Measurements from ENCODE around the gene YIPF1.

The YIPF1 gene

DNA sequence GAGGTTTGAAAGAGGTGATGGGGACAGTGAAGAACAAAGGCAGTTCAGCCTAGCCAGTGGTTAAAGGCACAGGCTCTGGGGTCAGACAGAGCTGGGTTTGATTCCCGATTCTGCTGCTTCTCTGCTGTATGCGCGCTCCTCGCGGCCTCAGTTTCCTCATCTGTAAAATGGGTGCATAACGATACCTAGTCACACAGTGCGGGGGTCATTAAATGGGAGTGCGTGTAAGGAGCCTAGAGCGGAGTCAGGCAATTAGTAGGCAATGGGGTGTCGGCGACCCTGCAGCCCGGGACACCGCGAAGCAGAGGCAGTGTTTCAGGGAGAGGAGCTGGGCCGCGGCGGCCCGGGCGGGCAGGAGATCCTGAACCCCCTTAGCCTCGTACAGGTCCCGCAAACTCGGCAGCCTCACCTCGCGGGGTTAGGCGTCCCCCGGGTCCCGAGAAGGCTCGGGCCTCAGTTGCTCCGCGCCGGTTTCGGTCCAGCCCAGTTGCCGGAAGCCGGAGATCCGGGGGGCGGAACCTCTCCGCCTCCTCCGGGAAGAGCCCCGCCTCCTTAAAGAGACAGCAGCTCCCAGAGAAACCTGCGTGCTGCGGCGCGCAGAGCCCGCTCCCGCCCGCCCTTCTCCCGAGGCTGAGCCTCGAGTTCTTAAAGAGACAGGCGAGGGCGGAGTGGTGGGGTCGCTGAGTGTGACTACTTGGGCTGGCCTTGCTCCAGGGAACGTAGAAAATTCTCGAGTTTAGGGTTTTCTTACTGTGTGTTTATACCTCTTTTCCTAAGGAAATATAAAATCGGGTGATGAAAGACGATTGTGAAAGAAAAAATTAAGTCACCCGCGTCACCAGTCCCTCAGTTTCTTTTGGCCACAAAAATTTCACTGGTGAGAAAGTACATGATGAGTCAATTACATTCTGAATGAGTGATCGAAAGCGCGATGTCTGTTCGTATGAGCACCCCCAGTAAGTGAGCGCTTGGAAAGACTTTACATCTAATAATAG lies at the start of gene YIPF1:
TSS of gene YIPF1 (minus strand) at position 494 of the 995 bp plus-strand sequence. CDS start 860 bp downstream, outside the sequence.
- DNase-seq (ENCODE audit: low read depth, low spot score) = peak; percentile 60

DNA sequence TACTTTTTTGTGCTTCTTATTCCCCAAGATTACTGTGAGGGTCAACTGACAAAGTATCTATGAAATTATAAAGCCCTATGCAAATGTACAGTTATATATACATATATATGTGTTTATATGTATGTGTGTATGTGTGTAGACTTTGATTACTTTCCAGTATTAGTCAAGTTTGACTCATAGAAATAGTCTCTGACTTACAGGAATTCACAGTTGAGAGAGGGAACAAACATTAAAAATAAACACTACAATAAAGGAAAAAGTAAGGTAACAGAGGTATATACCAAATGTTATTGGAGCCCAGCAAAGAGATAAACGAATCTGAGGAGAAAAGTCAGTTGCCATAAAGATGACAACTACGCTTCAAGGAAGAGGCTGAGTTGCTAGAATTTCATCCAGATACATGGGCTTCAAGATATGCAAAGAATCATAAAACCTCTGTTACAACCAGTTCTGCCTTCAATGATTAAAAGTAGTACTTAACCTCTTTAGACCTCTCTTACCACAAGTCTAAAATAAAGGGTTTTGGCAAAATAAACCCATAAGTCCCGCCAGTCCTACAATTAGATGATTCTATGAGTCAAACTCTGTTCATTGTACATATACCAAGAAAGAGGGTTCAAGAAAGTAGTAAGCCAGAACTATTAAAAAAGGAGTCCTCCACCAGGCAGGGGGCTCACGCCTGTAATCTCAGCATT lies 48.7 kb upstream of the YIPF1 start:
- no peak for DNase-seq (ENCODE audit: low read depth, low spot score)

DNA sequence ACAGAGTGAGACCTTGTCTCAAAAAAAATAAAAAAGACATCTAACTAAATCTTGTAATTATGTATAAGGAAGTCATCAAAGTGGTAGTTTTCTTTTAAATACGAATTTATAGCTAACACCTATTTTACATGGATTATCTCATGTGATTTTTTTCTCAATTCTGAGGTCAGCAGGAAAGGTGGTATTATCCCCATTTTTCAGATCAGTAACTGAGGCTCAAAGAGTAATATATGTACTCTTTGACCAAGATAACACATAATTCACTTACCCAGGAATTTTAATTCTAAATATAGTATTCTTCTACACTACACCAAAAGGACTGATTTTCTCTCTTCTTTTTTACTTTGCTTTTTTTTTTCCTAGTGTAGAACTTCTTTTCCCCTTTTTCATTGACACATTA lies 46.8 kb upstream of the YIPF1 start:
- no peak for DNase-seq (ENCODE audit: low read depth, low spot score)

DNA sequence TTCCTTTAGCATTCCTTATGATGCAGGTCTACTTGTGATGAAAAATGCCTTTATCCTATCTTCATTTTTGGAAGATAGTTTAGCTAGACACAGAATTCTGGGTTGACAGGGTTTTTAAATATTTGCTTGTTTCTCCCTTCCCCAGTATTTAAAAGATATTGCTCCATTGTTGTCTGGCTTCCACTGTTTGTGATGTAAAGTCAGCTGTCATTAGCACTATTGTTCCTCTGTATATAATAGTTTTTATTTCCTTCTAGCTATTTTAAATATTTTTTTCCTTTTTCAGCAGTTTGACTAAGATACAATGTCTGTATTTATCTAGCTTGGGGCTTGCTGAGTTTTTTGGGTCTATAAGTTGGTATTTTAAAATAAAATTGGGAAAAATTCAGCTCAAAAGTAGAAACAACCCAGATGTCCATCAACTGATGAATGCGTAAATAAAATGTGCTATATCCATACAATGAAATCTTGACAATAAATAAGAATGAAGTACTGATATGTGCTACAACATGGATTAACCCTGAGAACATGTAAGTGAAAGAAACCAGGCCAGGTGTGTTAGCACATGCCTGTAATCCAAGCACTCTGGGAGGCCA lies 44.7 kb upstream of the YIPF1 start:
- no peak for DNase-seq (ENCODE audit: low read depth, low spot score)

DNA sequence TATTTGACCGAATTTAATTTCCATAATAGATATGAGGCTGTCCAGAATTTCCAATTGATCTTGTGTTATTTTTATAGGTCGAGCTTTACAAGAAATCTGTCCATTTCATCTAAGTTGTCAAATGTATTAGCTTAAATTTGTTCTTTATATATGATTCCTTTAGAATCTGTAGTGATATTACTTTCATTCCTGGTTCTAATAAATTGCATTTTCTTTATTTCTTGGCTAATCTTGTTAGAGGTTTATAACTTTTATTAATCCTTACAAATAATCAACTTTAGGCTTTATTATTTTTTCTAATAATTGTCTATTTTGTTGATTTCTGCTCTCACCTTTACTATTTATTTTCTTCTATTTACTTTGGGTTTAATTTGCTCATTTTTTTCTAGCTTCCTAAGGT lies 41.9 kb upstream of the YIPF1 start:
- no peak for DNase-seq (ENCODE audit: low read depth, low spot score)

DNA sequence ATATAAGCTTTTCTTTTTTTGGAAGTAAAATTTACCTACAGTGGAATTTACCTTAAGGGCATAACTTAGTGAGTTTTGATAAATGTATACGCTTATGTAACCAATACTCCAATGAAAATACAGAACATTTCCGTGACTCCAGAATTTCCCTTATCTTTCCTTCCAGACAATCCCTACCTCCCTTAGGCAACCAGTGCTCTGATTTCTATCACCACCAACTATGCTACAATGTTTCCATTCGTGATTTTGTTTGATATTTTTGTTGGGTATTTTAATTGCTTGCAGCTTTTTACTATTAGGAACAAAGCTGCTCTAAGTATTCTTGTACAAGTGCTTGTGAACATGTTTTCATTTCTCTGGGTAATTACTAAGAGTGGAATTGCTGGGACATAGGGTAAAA lies 41.3 kb upstream of the YIPF1 start:
- no peak for DNase-seq (ENCODE audit: low read depth, low spot score)

DNA sequence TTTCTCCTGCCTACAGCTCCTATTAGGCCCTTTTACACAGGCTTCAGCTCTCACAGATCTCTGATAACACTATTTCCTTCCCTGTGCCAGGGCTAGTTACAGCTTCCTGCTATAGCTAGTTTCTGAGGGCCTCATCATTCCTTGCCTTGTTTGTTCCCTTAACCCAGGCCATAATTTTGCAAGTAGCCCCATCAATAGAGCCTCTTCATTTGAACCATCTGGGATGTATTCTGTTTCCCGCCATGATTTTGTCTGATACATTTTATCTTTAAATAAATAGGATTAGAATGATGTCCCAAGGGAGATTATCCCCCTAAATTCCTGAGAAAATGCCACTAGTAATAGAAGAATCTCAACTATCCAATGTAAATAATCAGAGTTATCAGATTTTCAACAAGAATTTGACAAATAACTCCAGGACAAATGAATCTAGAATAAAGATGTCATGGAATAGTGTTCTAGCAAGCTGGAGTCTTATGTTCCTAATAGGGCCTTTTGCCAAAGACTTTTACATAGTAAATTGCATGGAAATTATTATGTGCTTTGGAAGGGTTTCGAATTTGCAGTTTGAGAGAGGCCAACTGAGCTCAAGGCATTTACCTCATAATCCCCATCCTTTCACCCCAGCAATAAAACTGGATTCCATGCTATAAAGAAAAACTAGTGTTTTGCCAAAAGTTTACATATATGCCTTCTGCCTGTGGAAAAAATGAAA lies 39.8 kb upstream of the YIPF1 start:
- DNase-seq (ENCODE audit: low read depth, low spot score) = no peak

DNA sequence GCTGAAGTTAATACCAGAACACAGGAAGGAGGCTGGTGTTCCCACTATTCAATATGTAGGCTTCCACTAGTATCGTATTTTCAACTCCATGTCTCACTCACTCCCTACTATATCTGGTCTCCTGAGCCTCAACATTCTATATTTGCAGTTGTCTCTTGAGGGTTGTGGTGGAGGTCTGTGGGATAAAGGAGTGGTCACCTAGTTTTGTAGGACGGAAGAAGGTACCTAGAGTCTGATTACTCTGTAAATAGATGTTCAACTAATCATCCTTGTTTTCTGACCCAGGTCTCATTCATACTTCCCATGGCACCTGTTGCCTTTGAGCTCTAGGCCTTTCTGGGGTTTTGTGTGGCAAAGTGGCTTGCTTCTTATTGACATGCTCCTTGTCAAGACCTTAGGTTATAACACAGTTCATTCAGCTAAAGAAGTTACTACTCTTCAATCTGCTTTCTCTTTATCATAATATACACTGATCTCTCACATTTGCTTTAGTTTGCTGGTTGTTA lies 37.8 kb upstream of the YIPF1 start:
- DNase-seq (ENCODE audit: low read depth, low spot score) = no peak

DNA sequence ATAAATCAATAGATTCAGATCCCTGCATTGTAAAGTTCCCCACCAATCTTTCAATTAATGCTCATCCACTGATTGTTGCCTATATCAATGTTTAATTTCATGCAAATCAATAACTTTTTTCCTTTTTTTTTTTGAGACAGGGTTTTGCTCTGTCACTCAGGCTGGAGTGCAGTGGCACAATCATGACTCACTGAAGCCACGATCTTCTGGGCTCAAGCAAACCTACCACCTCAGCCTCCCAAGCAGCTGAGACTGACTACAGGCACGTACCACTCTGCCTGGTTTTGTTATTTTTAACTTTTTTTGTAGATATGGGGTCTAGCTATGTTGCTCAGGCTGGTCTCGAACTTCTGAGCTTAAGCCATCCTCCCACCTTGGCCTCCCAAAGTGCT lies 30.1 kb upstream of the YIPF1 start:
- no peak for DNase-seq (ENCODE audit: low read depth, low spot score)

DNA sequence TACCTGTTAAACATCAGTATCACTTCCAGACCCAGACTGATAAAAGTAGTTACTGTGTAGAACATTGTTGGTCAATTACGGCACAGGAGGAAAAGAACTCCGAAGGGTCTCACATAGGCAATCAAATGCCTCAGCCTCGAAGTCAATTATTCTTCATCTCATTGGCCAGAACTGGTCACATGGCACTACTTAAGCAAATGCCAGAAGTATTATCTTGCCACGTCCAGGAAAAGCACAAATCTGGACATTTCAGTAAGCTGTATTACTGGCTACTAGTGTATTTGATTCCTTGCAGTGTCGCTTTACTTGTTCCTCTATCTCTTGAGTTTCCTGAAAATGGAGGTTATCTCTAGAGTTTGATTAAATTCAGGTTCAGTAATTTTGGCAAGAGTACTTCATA lies 28.7 kb upstream of the YIPF1 start:
- no peak for DNase-seq (ENCODE audit: low read depth, low spot score)

DNA sequence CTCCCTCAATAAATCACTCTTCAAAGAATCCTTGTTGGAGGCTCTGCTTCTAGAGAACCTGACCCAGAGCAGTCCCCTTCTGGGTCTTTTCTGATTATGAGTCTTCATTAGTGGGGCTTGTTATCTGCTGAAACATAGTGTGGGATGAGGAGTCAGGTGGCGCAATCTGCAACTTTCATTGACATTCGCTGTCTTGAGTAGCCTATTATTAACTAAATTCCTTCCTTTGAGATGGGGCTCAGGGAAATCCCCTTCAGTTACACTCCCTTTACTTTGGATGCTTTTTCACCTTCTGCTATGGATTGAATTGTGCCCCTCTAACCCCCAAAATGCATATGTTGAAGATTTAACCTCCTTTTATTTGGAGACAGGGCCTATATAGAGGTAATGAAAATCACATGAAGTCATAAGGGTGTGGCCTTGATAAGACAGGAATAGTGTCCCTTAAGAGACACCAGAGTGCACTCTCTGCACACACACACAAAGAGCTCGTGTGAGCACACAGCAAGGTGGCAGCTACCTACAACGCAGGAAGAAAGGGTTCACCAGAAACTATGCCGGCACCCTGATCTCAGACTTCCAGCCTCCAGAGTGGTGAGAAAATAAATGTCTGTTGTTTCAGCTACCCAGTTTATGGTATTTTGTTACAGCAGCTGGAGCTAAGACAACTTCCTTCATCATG lies 23.9 kb upstream of the YIPF1 start:
- DNase-seq (ENCODE audit: low read depth, low spot score) = no peak

DNA sequence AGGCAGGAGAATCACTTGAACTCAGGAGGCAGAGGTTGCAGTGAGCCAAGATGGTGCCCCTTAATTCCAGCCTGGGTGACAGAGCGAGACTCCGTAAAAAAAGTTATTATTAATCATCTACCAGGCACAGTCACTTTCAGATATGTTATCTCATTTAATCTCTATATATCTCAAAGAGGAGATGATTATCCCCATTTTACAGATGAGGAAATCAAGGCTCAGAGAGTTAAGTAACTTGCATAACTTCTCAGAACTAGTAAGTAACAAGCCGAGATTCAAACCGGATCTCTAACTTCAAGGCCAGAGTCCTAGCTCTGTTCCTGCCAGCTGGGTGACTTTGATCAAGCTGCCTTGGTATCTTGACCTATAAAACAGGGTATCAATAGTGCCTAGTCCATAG lies 21.8 kb upstream of the YIPF1 start:
- DNase-seq (ENCODE audit: low read depth, low spot score) = no peak

DNA sequence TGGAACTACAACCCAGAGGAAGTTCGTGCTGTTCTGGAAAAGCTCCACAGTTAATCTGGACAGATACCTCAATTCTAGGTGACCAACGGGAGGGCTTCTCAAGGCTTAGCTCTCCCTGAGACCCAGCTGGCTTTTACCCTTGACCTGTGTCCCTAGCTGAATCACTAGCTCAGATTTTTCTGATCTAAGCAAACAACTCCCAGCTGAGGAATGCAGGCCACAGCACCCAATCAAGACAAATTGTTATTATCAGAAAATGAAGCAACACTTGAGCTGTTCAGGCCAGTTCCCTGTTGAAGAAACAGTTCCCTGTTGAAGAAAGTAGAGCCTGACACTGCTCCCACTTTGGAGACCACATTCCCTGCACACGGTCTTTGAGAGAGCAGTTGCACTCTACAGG lies 20.3 kb upstream of the YIPF1 start:
- DNase-seq (ENCODE audit: low read depth, low spot score) = no peak

DNA sequence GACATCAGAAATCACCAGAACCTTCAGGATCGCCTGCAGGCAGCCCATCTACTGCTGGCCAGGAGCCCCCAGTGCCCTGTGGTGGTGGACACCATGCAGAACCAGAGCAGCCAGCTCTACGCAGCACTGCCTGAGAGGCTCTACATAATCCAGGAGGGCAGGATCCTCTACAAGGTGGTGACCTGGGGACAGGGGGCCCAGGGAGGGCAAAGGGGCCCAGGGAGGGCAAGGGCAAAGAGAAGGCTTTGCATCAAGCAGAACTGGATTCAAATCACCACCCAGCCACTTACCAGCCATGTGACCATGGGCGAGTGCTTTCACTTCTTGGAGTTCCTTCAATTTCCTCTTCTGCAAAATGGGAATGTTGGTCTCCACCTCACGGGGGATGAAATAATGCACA lies 16.5 kb upstream of the YIPF1 start:
- DNase-seq (ENCODE audit: low read depth, low spot score) = no peak

DNA sequence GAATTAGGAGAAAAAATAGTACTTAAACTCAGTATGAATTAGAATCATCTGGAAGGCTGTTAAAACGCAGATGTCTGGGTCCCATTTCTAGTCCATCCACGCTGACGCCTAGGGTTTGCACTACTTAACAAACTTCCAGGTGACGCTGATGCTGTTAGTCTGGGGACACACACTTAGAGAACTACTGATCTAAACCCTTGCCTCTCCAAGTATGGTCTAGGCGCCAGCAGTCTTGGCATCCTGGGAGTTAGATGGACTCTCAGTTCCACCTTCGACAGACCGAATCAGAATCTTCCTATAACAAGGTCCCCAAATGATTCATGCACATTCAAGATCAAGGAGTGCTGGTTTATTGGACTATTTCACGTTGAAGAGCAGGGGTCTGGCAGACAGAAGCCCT lies 15.9 kb upstream of the YIPF1 start:
- no peak for DNase-seq (ENCODE audit: low read depth, low spot score)

DNA sequence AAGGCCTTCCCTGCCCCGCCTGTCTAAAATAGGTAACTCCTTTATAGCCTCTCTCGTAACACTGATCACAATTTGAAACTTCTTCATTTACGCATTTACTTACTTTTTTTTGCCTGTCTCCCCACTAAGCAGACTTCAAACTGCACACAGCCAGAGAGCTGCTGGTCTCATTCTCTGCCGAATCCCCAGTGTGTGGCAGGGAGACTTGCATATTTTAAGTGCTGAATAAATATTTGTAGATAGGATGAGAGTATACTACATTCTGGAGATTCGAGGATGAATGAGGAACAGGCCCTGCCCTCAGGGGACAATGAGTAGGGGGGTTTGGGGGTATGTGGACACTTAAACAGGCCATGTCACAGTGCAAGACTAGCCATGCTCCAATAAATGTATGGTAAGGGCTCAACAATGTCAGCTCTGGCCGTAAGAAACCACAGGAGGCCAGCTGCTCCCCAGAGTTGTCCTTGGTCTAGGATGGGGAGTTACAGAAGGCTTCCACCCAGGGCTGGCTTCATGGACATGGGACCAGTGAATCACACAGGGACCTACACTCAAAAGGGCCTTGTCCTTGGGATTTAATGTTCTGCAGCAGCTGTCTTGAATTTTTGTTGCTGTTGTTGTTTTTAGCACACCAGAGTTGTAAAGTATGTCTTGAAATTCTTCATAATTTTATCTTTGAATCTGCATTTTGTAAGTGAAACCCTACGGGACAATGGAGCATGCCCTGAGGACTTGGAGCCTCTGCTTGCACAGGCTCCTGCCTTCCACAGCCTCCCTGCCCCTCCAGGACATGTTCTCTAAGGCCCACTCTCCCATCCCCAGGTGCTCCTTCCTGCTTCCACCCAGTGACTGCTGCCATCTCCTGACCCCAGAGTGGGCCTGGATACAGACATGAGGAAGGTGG lies 12.9 kb upstream of the YIPF1 start:
- no peak for DNase-seq (ENCODE audit: low read depth, low spot score)

DNA sequence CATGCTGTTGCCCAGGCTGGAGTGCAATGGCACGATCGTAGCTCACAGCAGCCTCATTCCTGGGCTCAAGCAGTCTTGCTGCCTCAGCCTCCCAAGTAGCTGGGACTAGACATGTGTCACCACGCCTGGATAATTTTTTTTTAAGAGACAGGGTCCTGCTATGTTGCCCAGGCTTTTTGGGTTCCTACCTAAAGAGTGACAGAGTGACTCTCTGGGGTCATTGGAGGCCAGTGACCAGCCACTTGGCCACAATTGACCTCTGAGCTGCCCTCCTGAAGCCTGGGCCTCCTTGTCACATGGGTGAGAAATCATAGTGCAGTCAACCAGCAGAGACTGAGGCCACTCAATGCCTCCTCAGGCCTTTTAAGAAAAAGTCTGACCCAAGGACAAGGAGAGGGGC lies 10.1 kb upstream of the YIPF1 start:
- no peak for DNase-seq (ENCODE audit: low read depth, low spot score)

DNA sequence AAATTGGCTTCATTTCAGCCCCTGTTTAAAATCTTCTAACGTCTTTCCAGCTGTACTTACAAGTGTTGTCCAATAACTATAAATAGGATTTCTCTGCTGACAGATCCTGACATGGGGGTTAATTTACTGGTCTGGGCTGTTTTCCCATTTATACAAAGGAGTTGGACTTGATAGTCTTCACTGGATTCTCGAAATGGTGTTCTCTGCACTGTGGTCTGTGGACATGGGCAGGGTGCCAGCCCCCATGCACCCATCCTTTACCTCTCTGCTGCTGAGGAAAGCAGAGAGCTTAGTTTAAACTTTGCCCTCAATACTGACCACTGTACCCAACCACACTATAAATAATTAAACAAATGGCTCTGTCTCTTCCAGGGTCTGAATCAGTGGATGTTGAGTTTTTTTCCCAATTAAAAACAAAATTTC lies 9.6 kb upstream of the YIPF1 start:
- no peak for DNase-seq (ENCODE audit: low read depth, low spot score)

DNA sequence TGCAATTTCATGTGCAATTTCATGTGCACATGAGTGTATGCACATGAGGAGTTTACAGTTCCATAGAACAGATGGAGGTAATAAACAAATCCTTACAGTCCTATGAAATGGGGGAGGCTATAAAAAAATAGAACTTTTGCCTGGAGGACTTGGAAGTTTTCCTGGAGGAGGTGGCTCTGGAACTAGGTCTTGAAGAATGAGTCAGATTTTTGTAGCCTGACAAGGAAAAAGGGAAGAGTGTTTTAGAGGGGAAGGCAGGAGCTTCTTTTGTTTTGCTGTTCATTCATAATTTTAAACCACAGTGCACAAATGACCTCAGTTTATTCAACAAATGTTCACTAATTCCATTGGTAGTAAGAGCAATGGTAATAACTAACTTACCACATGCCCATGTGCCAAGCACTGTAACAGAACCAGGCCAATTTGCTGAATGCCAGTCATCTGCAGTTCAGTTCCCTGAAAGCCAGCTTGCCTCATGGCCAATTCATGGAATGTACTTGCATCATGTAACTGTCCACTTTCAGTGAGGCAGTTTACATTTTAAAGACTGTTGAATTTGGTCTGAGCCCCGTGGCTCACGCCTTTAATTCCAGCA lies 7.1 kb upstream of the YIPF1 start:
- no peak for DNase-seq (ENCODE audit: low read depth, low spot score)

DNA sequence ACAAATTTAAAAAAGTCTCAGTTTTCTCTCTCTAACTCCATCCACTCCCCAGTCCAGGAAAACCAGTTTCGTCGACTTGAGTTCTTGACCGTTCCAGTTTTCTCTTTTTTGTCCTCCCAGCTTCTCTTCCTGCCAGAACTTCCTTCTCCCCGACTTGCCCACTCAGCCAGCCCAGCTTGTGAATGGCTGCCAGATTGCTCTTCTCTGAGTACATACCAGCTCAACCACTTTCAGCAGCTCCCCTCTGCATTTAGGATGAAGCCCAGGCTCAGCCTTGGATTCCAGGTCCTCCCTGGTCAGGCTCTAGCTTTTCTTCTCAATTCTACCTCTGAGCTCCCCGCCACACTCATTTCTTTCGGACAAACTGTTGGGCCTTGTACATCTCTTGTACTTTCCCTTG lies 5.8 kb upstream of the YIPF1 start:
- no peak for DNase-seq (ENCODE audit: low read depth, low spot score)
